ENCODE results near the gene C16orf87. TPM values are rescaled to one million over a fixed set of nuclear protein-coding genes. Genes with fewer than 3 reads are reported as not detected.
A peak's percentile ranks its signal among the peaks of the same experiment; 100 is the strongest.

Gene C16orf87
- total RNA-seq, 1 donor from 2014 or later = 25.0 TPM

- Histone ChIP-seq H3K27me3 (ENCODE audit: insufficient read depth, low read length) (peaks cover 4% of the 10 kb centered on the region), H2AFZ (ENCODE audit: low read depth, low read length) (no peak overlapping the region), H3K4me1 (ENCODE audit: insufficient read depth, low read length) (no peaks in the 10 kb centered on the region), H3K36me3 (ENCODE audit: insufficient read depth, low read length) (no peaks in the 10 kb centered on the region), H4K20me1 (ENCODE audit: insufficient read depth, low read length) (no peaks in the 10 kb centered on the region), H3K79me2 (ENCODE audit: insufficient read depth, low read length) (no peaks in the 10 kb centered on the region), H3K4me2 (ENCODE audit: low read length) (no peak overlapping the region), H3K9me3 (ENCODE audit: insufficient read depth, low read depth, low read length) (no peaks in the 10 kb centered on the region), H3K4me3 (ENCODE audit: insufficient read depth, low read depth, low read length) (no peak overlapping the region), H3K9ac (ENCODE audit: low read length) (no peak overlapping the region), H3K27ac (ENCODE audit: low read depth, low read length) (no peak overlapping the region)
- Mint-ChIP-seq H3K27ac (ENCODE audit: unreplicated experiment) (no peak overlapping the region), H3K4me1 (ENCODE audit: low read depth, unreplicated experiment) (no peaks in the 10 kb centered on the region), H3K9me3 (ENCODE audit: unreplicated experiment) (no peaks in the 10 kb centered on the region), H3K4me3 (ENCODE audit: unreplicated experiment) (no peak overlapping the region), H3K36me3 (ENCODE audit: low read depth, unreplicated experiment) (no peaks in the 10 kb centered on the region), H3K27me3 (ENCODE audit: low read depth, unreplicated experiment) (no peaks in the 10 kb centered on the region)
- DNase-seq (ENCODE audit: low read depth) (no peak), FAIRE-seq (no peak)
- TF ChIP-seq EZH2 (IDR thresholded peaks at IDR 0.05; ENCODE audit: insufficient read depth, low read length) (no peak), CTCF (IDR thresholded peaks at IDR 0.05; ENCODE audit: insufficient read depth, low read depth, low read length) (no peak)
These were observed 23.9 kb upstream of the C16orf87 start for GRCh38 chr16:46854846-46855245.

- H3K9me3 ChIP-seq (ENCODE audit: insufficient read depth, low read depth, low read length) = no peaks in the 10 kb centered on the region
- Mint-ChIP-seq H3K27ac (ENCODE audit: unreplicated experiment) (no peak overlapping the region), H3K4me3 (ENCODE audit: unreplicated experiment) (no peak overlapping the region), H3K9me3 (ENCODE audit: unreplicated experiment) (no peaks in the 10 kb centered on the region), H3K36me3 (ENCODE audit: low read depth, unreplicated experiment) (no peaks in the 10 kb centered on the region), H3K27me3 (ENCODE audit: low read depth, unreplicated experiment) (no peaks in the 10 kb centered on the region), H3K4me1 (ENCODE audit: low read depth, unreplicated experiment) (peaks cover 2% of the 10 kb centered on the region)
- H3K4me2 ChIP-seq (ENCODE audit: low read length) = no peak overlapping the region
- H3K27ac ChIP-seq (ENCODE audit: low read depth, low read length) = no peak overlapping the region
- FAIRE-seq (no peak), DNase-seq (ENCODE audit: low read depth) (peak; percentile 32)
- H3K4me1 ChIP-seq (ENCODE audit: insufficient read depth, low read length) = no peaks in the 10 kb centered on the region
- no peaks in the 10 kb centered on the region for H4K20me1 ChIP-seq (ENCODE audit: insufficient read depth, low read length)
- H3K27me3 ChIP-seq (ENCODE audit: insufficient read depth, low read length) = peaks cover 4% of the 10 kb centered on the region
- H3K79me2 ChIP-seq (ENCODE audit: insufficient read depth, low read length) = no peaks in the 10 kb centered on the region
- H3K36me3 ChIP-seq (ENCODE audit: insufficient read depth, low read length) = no peaks in the 10 kb centered on the region
- TF ChIP-seq CTCF (IDR thresholded peaks at IDR 0.05; ENCODE audit: insufficient read depth, low read depth, low read length) (peak; percentile 84), EZH2 (IDR thresholded peaks at IDR 0.05; ENCODE audit: insufficient read depth, low read length) (no peak)
- no peak overlapping the region for H2AFZ ChIP-seq (ENCODE audit: low read depth, low read length)
- no peak overlapping the region for H3K4me3 ChIP-seq (ENCODE audit: insufficient read depth, low read depth, low read length)
- no peak overlapping the region for H3K9ac ChIP-seq (ENCODE audit: low read length)
These were observed 22.9 kb upstream of the C16orf87 start for GRCh38 chr16:46853713-46854443.

GRCh38 chr16:46852130-46852529 is 21.1 kb upstream of the C16orf87 start:
- H2AFZ ChIP-seq (ENCODE audit: low read depth, low read length) = no peak overlapping the region

More at GRCh38 chr16:46852130-46852529, 21.1 kb upstream of the C16orf87 start:
- TF ChIP-seq CTCF (IDR thresholded peaks at IDR 0.05; ENCODE audit: insufficient read depth, low read depth, low read length) (no peak), EZH2 (IDR thresholded peaks at IDR 0.05; ENCODE audit: insufficient read depth, low read length) (no peak)
- DNase-seq (ENCODE audit: low read depth) (no peak), FAIRE-seq (no peak)
- Mint-ChIP-seq H3K36me3 (ENCODE audit: low read depth, unreplicated experiment) (no peaks in the 10 kb centered on the region), H3K4me1 (ENCODE audit: low read depth, unreplicated experiment) (peaks cover 2% of the 10 kb centered on the region), H3K27me3 (ENCODE audit: low read depth, unreplicated experiment) (no peaks in the 10 kb centered on the region), H3K9me3 (ENCODE audit: unreplicated experiment) (no peaks in the 10 kb centered on the region), H3K4me3 (ENCODE audit: unreplicated experiment) (no peak overlapping the region), H3K27ac (ENCODE audit: unreplicated experiment) (no peak overlapping the region)
- Histone ChIP-seq H3K4me2 (ENCODE audit: low read length) (no peak overlapping the region), H3K79me2 (ENCODE audit: insufficient read depth, low read length) (no peaks in the 10 kb centered on the region), H3K4me1 (ENCODE audit: insufficient read depth, low read length) (no peaks in the 10 kb centered on the region), H3K36me3 (ENCODE audit: insufficient read depth, low read length) (no peaks in the 10 kb centered on the region), H4K20me1 (ENCODE audit: insufficient read depth, low read length) (no peaks in the 10 kb centered on the region), H3K27me3 (ENCODE audit: insufficient read depth, low read length) (peaks cover 4% of the 10 kb centered on the region), H3K27ac (ENCODE audit: low read depth, low read length) (no peak overlapping the region), H3K9ac (ENCODE audit: low read length) (no peak overlapping the region), H3K4me3 (ENCODE audit: insufficient read depth, low read depth, low read length) (no peak overlapping the region), H3K9me3 (ENCODE audit: insufficient read depth, low read depth, low read length) (no peaks in the 10 kb centered on the region)

Measured in astrocyte (in vitro differentiated cells and primary cell).